B cell (primary cell): ENCODE measurements around the gene CEACAM21.

Experiments used
- EZH2 ChIP-seq: IDR thresholded peaks from 2 replicates; pipeline ENCODE4 v1.6.1; 2012; ENCODE audit warnings: borderline replicate concordance, low read depth, mild to moderate bottlenecking, moderate library complexity, low read length; ENCODE audit not compliant: insufficient read depth, poor library complexity, severe bottlenecking
- TF ChIP-seq, protein P1 (sequence below): fragments of 200-600 bp; IDR thresholded peaks from one replicate; pipeline ENCODE4 v1.8.0; 2022; ENCODE audit warnings: antibody characterized with exemption, mild to moderate bottlenecking

DNA sequence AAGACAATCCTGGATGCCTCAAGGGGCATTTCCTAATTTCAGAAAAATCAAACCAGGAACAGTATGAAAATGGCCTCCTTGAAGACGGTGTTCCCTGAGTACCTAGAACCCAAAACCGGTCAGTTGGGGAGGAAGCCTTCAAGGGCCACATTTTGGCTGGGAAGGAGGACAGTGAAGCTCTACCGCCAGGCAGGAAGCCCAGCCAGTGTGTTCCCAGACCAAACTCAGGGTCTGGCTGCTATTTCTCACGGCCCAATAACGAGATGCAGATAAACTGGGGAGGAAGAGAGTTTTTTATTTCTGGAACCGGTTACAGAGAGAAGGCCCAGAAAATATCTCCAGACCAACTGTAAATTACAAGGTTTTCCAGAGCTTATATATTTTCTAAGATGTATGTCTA is 24.3 kb upstream of the CEACAM21 start:
- TF ChIP-seq EZH2 = no peak
- TF ChIP-seq, protein P1, sequence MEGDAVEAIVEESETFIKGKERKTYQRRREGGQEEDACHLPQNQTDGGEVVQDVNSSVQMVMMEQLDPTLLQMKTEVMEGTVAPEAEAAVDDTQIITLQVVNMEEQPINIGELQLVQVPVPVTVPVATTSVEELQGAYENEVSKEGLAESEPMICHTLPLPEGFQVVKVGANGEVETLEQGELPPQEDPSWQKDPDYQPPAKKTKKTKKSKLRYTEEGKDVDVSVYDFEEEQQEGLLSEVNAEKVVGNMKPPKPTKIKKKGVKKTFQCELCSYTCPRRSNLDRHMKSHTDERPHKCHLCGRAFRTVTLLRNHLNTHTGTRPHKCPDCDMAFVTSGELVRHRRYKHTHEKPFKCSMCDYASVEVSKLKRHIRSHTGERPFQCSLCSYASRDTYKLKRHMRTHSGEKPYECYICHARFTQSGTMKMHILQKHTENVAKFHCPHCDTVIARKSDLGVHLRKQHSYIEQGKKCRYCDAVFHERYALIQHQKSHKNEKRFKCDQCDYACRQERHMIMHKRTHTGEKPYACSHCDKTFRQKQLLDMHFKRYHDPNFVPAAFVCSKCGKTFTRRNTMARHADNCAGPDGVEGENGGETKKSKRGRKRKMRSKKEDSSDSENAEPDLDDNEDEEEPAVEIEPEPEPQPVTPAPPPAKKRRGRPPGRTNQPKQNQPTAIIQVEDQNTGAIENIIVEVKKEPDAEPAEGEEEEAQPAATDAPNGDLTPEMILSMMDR = no peak
